ENCODE measurements around the gene CACNB2. TPM values are rescaled to one million over a fixed set of nuclear protein-coding genes. Genes with fewer than 3 reads are reported as not detected.

The CACNB2 gene
- total RNA-seq, 2 donors from 2014 or later: 9.8 to 12.1 TPM

DNA sequence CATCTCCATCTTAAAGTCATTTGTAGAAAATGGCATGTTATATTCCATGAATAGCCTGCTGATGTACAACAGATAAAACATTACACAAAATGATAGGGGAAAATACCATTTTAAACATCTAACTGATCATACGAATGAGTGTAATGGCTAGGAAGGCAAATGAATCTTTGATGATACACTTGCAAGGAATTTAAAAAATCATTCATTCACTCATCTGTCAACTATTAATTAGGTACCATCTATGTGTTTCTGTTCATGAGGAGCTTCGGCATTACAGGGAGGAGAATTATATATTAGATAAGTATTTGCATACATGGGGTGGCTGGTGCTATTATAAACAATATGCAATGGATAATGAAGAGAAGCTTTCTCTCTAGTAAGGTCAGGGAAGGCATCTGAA is 183.7 kb downstream of the CACNB2 start:
- H3K27ac ChIP-seq: no peak overlapping the region
- intact Hi-C loops (cut with DNase I): no loop called here
- H3K9me3 ChIP-seq: no peaks in the 10 kb centered on the region
- no peaks in the 10 kb centered on the region for H3K4me1 ChIP-seq
- DNase-seq: no peak
- H3K4me3 ChIP-seq: no peak overlapping the region
- no peak overlapping the region for H3K9ac ChIP-seq (ENCODE audit: low read depth in 2 of 2, low read length in 2 of 2)
- TF ChIP-seq, protein P1, sequence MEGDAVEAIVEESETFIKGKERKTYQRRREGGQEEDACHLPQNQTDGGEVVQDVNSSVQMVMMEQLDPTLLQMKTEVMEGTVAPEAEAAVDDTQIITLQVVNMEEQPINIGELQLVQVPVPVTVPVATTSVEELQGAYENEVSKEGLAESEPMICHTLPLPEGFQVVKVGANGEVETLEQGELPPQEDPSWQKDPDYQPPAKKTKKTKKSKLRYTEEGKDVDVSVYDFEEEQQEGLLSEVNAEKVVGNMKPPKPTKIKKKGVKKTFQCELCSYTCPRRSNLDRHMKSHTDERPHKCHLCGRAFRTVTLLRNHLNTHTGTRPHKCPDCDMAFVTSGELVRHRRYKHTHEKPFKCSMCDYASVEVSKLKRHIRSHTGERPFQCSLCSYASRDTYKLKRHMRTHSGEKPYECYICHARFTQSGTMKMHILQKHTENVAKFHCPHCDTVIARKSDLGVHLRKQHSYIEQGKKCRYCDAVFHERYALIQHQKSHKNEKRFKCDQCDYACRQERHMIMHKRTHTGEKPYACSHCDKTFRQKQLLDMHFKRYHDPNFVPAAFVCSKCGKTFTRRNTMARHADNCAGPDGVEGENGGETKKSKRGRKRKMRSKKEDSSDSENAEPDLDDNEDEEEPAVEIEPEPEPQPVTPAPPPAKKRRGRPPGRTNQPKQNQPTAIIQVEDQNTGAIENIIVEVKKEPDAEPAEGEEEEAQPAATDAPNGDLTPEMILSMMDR (IDR thresholded peaks at IDR 0.05): no peak
- H3K27me3 ChIP-seq: no peaks in the 10 kb centered on the region
- H3K36me3 ChIP-seq: no peaks in the 10 kb centered on the region

DNA sequence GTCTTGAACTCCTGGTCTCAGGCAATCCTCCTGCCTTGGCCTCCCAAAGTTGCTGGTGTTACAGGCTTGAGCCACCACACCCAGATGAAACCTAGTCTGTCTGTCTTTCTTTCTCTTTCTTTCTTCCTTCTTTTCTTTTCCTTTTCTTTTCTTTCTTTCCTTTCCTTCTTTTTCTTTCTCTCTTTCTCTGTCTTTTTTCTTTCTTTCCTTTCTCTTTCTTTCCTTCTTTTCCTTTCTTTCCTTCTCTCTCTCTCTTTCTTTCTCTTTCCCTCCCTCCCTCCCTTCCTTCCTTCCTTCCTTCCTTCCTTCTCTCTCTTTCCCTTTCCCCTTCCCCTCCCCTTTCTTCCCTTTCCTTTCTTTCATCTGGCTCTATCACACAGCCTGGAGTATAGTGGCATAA is 185.2 kb downstream of the CACNB2 start:
- H3K4me3 ChIP-seq: no peak overlapping the region
- no peaks in the 10 kb centered on the region for H3K4me1 ChIP-seq
- TF ChIP-seq, protein P1 (IDR thresholded peaks at IDR 0.05): no peak
- H3K36me3 ChIP-seq: no peaks in the 10 kb centered on the region
- no peak overlapping the region for H3K27ac ChIP-seq
- no peaks in the 10 kb centered on the region for H3K27me3 ChIP-seq
- H3K9ac ChIP-seq (ENCODE audit: low read depth in 2 of 2, low read length in 2 of 2): no peak overlapping the region
- DNase-seq: no peak
- no peaks in the 10 kb centered on the region for H3K9me3 ChIP-seq
- intact Hi-C loops (cut with DNase I): no loop called here

DNA sequence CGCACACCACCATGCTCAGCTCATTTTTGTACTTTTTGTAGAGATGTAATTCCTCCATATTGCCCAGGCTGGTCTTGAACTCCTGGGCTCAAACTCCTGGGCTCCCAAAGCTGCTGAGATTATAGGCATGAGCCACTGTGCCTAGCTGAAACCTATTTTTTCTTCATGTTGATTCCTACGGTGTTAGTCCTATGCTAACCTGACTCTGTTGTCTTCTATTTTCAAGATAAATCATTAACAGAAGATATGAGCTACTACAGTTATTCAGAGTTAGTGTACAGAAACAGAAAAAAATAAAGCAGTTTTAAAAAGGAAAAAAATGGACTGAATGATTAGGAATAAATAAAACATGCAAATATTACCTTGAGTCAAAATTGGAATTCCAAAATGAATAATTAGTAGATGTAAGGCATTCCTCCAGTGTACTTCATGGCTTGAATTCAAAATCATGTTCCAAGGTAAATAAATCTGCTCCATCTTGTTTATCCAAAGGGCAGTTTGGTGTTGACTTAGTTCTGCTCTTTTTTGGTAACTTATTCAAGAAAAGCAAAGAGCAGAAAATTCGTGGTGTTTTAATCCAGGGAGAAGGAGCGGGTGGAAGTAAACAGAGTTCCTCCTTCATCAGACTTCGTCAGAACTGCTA is 185.8 kb downstream of the CACNB2 start:
- Histone ChIP-seq H3K4me3 (no peak overlapping the region), H3K27ac (no peak overlapping the region), H3K9me3 (no peaks in the 10 kb centered on the region), H3K9ac (ENCODE audit: low read depth in 2 of 2, low read length in 2 of 2) (no peak overlapping the region), H3K27me3 (no peaks in the 10 kb centered on the region), H3K4me1 (no peaks in the 10 kb centered on the region), H3K36me3 (no peaks in the 10 kb centered on the region)
- TF ChIP-seq, protein P1 (IDR thresholded peaks at IDR 0.05): no peak
- no peak for DNase-seq
- intact Hi-C loops (cut with DNase I): no loop called here

DNA sequence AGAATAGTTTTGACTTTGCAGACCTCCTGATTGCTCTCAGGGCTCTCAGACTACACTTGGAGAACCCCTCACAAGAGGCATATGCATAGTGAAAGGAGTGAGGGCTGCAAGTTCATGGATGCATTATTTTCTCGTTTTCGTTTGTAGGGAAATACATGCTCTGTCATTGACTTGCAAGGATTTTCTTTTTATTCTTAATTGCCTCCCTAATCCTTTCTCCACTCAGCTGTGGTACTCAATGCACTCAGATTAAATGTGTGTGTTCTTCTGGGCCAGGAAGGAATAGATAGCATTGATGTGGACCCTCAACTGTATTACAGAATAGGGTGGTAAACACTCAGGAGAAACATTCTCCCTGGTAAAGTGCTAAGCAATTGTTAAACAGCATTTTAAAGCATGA is 188.7 kb downstream of the CACNB2 start:
- TF ChIP-seq, protein P1 (IDR thresholded peaks at IDR 0.05): no peak
- H3K36me3 ChIP-seq: no peaks in the 10 kb centered on the region
- no peak overlapping the region for H3K9ac ChIP-seq (ENCODE audit: low read depth in 2 of 2, low read length in 2 of 2)
- no peak for DNase-seq
- no peak overlapping the region for H3K4me3 ChIP-seq
- no peak overlapping the region for H3K27ac ChIP-seq
- no peaks in the 10 kb centered on the region for H3K9me3 ChIP-seq
- H3K4me1 ChIP-seq: no peaks in the 10 kb centered on the region
- no peaks in the 10 kb centered on the region for H3K27me3 ChIP-seq
- intact Hi-C loops (cut with DNase I): no loop called here

DNA sequence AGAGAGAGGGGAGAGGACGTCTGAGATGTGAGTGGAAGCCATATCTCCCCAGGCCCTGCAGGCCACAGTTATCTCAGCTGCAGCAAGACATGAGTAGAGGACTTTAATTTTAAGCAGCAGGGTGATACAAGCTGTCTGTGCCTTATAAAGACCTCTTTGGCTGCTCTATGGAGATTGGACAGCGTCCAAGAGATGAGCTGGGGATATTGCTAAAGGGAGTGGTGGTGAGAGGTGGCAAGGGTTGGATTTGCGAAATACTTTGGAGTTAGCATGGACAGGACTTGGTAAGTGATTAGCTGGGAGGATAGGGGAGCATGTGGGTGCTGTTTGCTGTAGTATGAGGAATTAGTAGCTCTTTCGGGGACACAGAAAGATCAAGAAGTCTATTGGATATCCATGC is 191.8 kb downstream of the CACNB2 start:
- DNase-seq: no peak
- no peaks in the 10 kb centered on the region for H3K36me3 ChIP-seq
- no peaks in the 10 kb centered on the region for H3K27me3 ChIP-seq
- H3K9me3 ChIP-seq: no peaks in the 10 kb centered on the region
- H3K9ac ChIP-seq (ENCODE audit: low read depth in 2 of 2, low read length in 2 of 2): no peak overlapping the region
- TF ChIP-seq, protein P1 (IDR thresholded peaks at IDR 0.05): no peak
- H3K4me3 ChIP-seq: no peak overlapping the region
- no peaks in the 10 kb centered on the region for H3K4me1 ChIP-seq
- intact Hi-C loops (cut with DNase I): no loop called here
- H3K27ac ChIP-seq: no peak overlapping the region

All from colonic mucosa (tissue), 4 donors.